GM12891 (cell line): Measurements from ENCODE around the gene TACC2.
A peak's percentile ranks its signal among the peaks of the same experiment; 100 is the strongest.
"Not testable (repeated sequence)": the region's sequence is repeated elsewhere in the genome, so short reads cannot be mapped to it uniquely, and the experiment has no call there.

Experiments used
- DNase-seq: peaks from one replicate; pipeline ENCODE4 v3.0.0; 2011; ENCODE audit warnings: low spot score; ENCODE audit not compliant: insufficient read length
- FAIRE-seq: peaks from 2 replicates; lab custom pipeline; 2011; peaks lifted over from hg19 to GRCh38; lab: Jason Lieb, UNC
- PAX5 ChIP-seq: IDR thresholded peaks from 2 replicates; pipeline ENCODE4 v1.6.1; 2011; ENCODE audit warnings: low read length, moderate library complexity, mild to moderate bottlenecking; ENCODE audit not compliant: insufficient read depth, severe bottlenecking
- POLR2A ChIP-seq: IDR thresholded peaks from 2 replicates; pipeline ENCODE4 v1.6.1; 2011; ENCODE audit warnings: low read depth, low read length, control low read depth
- POLR2AphosphoS5 ChIP-seq: IDR thresholded peaks from 2 replicates; pipeline ENCODE4 v1.6.1; 2011; ENCODE audit warnings: low read depth, low read length, control low read depth
- POU2F2 ChIP-seq: IDR thresholded peaks from 2 replicates; pipeline ENCODE4 v1.6.1; 2011; ENCODE audit warnings: low read depth, mild to moderate bottlenecking, control low read depth, low read length, moderate library complexity
- SPI1 ChIP-seq: IDR thresholded peaks from 2 replicates; pipeline ENCODE4 v1.6.1; 2011; ENCODE audit warnings: low read depth, low read length, control low read depth
- TAF1 ChIP-seq: IDR thresholded peaks from 2 replicates; pipeline ENCODE4 v1.6.1; 2011; ENCODE audit warnings: low read depth, low read length, control low read depth

The TACC2 gene

GRCh38 chr10:121959671-121960070 lies 29.3 kb upstream of the TACC2 start:
- no peak for FAIRE-seq

GRCh38 chr10:121961456-121961855 lies 27.5 kb upstream of the TACC2 start:
- FAIRE-seq, result no peak
- TF ChIP-seq POLR2A (no peak), PAX5 (no peak), TAF1 (no peak), POU2F2 (no peak), POLR2AphosphoS5 (no peak), SPI1 (no peak)

More at GRCh38 chr10:121959671-121960070, 29.3 kb upstream of the TACC2 start:
- no peak for DNase-seq
- TF ChIP-seq POLR2A (no peak), POLR2AphosphoS5 (no peak), POU2F2 (no peak), TAF1 (no peak), SPI1 (no peak), PAX5 (no peak)

GRCh38 chr10:121965996-121966395 lies 23.0 kb upstream of the TACC2 start:
- FAIRE-seq (no peak), DNase-seq (no peak)
- no peak for TF ChIP-seq SPI1
- no peak for TF ChIP-seq PAX5
- TF ChIP-seq POLR2A, result no peak
- no peak for TF ChIP-seq POLR2AphosphoS5
- TF ChIP-seq POU2F2, result no peak
- TF ChIP-seq TAF1, result no peak

More at GRCh38 chr10:121961456-121961855, 27.5 kb upstream of the TACC2 start:
- no peak for DNase-seq

GRCh38 chr10:121969086-121969485 lies 19.9 kb upstream of the TACC2 start:
- not testable (repeated sequence) for FAIRE-seq, DNase-seq

GRCh38 chr10:121974019-121974534 lies 14.9 kb upstream of the TACC2 start:
- DNase-seq (no peak), FAIRE-seq (no peak)
- no peak for TF ChIP-seq POU2F2
- TF ChIP-seq POLR2A, result no peak
- TF ChIP-seq TAF1, result no peak
- TF ChIP-seq SPI1, result no peak
- TF ChIP-seq PAX5, result no peak
- no peak for TF ChIP-seq POLR2AphosphoS5

- DNase-seq (peak; percentile 89), FAIRE-seq (peak; percentile 84)
- TF ChIP-seq POLR2A, result peak; percentile 69
- TF ChIP-seq SPI1, result no peak
- no peak for TF ChIP-seq PAX5
- peak; percentile 37; the same call in 1 of the 2 replicates for TF ChIP-seq POLR2AphosphoS5
- peak; percentile 71 for TF ChIP-seq TAF1
- TF ChIP-seq POU2F2, result no peak; the same call in 1 of the 2 replicates
Measured at GRCh38 chr10:121974535-121975294, 14.2 kb upstream of the TACC2 start, which contains the start of gene NSMCE4A. Gene NSMCE4A, minus strand, starts transcription at chr10:121975217. Its CDS starts 52 bp downstream, at chr10:121975165.

GRCh38 chr10:121975295-121976086 lies 13.5 kb upstream of the TACC2 start:
- DNase-seq (no peak), FAIRE-seq (no peak)
- TF ChIP-seq POLR2AphosphoS5 (no peak), TAF1 (no peak), POLR2A (no peak), SPI1 (0 out of 2 replicates have a peak, but pooled peaks have one; percentile 21)

- FAIRE-seq (no peak), DNase-seq (no peak)
- TF ChIP-seq SPI1 (no peak), POLR2A (no peak), PAX5 (no peak), POLR2AphosphoS5 (no peak), TAF1 (no peak)
Measured at GRCh38 chr10:121976607-121977006, 12.4 kb upstream of the TACC2 start.

GRCh38 chr10:121978511-121978910 lies 10.5 kb upstream of the TACC2 start:
- no peak for DNase-seq
- TF ChIP-seq POU2F2 (no peak), TAF1 (no peak), POLR2AphosphoS5 (no peak), SPI1 (no peak), PAX5 (no peak), POLR2A (no peak)
- FAIRE-seq, result no peak
